EH (cell line): Measurements from ENCODE around the gene LRR1.
A peak's percentile ranks its signal among the peaks of the same experiment; 100 is the strongest.
"Not testable (repeated sequence)": the region's sequence is repeated elsewhere in the genome, so short reads cannot be mapped to it uniquely, and the experiment has no call there.

Experiments
- DNase-seq: peaks from one replicate; pipeline ENCODE4 v3.0.0-alpha.2; 2015; ENCODE audit warnings: low read depth

Gene LRR1

DNA sequence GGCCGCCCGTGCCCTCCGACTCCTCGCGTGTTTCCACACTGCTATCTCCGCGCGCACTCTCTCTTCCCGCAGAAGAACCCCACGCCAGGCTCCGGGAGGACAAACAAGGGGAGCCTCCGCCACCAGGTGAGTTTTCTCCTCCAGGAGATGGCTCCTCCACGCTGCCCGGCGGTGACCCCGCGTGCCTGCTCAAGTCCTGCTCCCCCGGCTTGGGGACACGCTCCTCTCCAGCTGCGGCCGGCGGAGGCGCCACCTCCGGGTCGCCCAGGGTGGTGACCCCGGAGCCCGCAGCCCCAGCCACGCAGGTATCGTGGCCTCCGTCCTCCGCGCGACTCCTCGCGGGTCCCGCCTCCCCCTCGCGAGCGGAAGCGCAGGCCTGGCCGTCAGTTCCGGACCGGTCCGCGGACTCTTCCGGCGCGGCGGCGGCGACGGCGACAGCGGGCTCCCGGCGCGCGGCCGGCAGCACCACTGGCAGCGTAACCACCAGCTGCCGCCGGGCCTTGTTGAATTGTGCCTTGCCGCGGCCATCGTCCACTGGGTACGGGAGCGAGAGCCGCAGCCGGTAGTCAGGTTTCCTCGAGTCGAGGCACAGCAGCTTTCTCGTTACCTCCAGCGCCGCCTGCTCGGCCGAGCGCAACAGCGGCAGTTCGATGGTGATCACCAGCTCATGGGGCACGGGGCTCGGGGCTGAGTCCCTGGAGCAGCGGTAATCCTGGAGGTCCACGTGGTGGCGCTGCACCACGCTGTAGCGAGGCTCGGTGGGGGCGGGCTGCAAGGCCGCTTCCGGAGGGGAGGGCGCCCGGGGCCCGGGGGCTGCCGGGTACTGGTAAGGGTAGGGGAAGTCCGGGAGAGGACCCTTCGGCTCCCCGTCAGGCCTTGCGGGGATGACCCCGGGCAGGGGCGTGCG, 35.2 kb downstream of the LRR1 start:
- DNase-seq: peak; percentile 94

DNA sequence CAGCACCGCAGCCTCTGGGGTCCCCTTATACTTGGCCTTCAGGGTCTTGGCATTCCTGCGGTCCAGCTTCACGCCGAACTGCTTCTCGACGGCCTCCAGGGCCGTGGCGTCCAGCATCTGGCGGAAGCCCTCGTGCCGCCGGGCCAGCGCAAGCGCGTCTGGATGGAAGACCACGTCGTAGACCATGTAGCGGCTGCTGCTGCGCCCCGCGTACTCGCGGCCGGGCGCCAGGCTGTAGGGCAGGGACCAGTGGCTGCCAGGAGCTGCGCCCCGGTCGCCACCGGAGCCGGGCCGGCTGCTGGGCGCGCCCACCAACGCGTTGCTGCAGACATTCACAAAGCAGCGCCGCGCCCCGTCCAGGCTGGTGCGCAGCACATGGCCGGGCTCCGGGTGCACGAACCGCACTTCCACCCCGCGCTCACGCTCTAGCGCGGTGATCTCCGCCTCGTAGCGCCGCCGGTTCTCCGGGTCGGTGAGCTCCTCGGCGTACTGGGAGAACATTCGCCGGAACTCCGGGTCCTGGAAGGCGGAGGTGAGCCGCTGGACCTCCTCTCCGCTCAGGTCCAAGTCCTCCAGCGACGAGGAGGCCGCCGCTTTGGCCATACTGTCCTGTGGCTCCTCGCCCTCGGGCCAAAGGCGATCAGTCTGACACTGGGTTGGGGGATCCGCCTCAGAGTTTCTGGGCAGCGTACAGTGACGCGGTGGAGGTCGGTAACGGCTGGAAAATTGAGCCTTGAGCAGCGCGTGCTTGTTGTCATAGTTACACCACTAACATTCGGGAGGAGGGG, 36.0 kb downstream of the LRR1 start, which contains the start of gene DNAAF2:
TSS of gene DNAAF2 (minus strand) at position 698 of the 788 bp plus-strand sequence. CDS start at position 603, 95 bp downstream.
- peak; percentile 79 for DNase-seq

DNA sequence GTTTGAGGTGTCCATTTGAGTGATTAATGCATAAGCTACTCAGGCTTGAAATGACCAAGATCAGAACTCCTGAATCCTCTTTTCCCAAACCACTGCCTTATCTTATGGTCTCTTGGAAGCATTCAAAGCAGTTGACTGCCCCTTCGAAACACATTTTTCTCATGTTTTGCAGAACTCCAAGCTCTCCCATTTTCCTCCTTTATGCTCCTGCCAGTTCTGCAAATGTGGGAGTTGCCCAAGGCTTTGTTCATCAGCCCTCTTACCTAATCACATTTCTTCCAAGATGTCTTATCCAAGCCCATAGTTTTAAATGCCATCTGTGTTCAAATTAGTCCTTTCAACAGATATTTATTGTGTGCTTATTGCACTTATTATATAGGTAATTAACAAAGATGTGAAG, 38.1 kb downstream of the LRR1 start:
- DNase-seq: no peak

DNA sequence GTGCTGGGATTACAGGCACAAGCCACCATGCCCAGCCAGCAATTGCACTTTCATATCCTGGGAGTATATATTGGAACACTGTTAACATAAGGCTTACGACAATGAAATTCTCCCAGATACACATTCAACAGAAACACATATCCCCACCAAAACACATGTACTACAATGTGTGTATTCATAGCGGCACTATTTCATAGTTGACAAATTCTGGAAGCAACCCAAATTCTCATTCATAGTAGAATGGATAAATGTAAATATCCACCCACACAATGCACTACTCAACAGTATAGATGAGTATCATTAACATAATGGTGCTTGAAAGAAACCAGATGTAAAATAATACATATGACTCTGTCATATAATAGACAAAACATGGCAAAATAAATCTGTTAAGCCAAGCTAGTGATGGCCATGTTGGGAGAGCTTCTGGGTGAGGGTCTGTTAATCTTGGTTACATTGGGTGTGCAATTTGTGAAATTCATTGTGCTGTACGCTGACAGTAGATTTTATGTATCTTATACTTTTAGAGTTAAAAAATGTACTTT, 38.9 kb downstream of the LRR1 start:
- DNase-seq: no peak

DNA sequence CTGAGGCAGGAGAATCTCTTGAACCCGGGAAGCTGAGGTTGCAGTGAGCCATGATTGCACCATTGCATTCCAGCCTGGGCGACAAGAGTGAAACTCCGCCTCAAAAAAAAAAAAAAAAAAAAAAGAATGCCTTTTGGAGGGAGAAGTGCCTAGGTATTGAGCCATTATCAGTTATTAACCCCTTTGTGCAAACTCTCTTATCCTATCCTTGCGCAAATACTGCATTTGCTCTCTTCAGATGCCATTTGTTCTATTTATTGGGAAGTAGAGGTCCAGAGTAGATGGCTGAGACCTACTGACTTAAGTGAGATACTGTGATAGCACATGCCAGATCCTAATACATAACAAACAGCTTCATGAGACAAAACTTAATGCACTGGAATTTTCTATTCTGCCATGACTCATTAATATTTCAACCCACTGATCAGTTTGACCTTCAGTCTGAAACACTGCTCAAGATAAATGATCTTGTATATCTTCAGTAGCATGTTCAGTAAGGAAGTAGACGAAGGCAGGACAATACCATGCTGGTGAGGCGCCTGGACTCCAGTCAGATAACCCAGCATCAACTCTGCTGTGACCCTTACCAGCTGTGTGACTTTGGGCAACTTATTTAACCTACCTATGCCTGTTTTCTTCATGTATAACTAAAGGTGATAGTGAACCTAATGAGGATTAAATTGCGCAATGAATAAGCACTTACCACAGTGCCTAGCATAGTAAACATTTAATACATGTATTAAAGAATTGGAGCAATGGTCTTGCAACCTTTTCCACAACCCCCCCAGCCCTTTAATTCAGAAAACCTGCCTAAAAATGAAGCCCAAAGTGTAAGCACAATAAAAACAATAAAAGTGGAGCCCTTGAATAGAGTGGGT, 42.0 kb downstream of the LRR1 start:
- no peak for DNase-seq

DNA sequence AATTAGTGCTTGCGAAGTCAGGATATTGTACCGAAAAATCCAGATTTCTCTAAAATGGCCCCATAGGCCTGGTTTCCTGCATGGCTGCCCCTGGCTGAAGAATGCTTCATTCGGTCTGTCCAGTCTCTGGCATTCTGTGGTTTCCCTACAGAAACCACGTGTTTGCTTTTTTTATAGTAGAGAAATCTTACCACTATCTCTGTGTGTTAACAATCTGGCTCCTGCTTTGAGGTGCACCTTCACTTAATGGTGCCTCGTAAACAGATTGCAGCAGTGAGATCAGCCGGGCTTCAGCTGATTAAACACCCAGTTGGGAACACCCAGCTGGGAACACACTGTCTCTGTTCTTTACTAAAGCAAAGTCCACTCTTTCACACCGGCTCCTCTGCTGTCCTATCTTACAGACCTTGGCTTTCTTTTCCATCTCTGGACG, 43.0 kb downstream of the LRR1 start:
- DNase-seq: peak; percentile 60

DNA sequence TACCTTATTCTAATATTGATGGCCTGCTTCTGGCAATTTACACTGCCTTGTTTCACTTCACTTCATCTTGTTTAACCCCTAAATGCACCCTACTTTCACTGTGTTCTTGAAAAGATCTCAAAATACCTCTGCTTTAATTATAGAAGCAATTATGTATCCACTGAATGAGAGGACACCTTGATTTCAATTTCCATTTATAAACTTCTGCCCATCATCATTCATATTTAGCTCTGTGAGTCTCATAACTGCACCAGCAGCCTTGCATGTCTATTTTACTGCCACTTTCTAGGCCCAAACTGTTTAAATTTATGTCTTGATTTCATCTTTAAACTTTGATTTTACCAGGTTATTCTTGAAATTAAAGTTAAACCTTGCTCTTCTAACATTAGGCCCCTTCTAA, 43.4 kb downstream of the LRR1 start:
- no peak for DNase-seq

DNA sequence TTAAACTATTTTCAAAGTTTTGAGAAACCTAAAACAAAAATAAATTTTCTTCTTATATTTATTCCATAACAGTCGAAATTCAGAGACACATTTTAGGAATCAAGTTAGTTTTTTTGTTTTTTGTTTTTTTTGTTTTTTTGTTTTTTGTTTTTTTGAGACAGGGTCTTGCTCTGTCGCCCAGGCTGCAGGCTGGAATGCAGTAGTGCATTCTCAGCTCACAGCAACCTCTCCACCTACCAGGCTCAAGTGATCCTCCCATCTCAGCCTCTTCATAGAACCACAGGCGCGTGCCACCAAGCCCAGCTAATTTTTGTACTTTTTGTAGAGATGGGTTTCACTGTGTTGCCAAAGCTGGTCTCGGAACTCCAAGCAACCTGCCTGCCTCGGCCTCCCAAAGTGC, 54.8 kb downstream of the LRR1 start:
- DNase-seq: no peak

DNA sequence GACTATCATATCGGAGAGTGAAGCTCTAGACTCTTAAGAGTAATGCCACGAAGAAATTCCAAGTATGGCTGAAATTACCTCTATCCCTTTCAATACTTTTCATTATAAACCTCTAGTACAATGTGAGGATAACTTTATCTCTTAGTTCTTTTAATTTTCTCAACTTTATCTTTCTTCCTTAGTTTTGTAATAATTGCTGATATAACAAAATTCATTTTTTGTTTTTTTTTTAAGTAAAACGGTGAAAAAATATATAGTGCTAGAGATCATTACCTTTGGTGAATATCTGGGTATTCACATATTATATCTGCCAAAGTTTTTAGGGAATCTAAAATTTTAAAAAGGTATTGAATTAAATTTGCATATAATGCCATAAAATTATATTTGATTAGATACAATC, 55.8 kb downstream of the LRR1 start:
- DNase-seq: no peak

DNA sequence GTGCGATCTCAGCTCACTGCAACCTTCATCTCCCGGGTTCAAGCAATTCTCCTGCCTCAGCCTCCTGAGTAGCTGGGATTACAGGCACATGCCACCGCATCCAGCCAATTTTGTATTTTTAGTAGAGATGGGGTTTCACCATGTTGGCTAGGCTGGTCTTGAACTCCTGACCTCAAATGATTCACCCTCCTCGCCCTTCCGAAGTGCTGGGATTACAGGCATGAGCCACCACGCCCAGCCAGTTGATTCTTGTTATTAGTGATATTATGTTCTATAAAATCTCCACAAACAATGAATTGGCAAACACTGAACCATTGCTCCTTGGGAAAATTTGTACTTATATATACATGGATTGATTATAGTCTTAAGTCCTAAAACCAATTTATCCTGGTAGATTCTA, 58.8 kb downstream of the LRR1 start:
- DNase-seq: not testable (repeated sequence)

DNA sequence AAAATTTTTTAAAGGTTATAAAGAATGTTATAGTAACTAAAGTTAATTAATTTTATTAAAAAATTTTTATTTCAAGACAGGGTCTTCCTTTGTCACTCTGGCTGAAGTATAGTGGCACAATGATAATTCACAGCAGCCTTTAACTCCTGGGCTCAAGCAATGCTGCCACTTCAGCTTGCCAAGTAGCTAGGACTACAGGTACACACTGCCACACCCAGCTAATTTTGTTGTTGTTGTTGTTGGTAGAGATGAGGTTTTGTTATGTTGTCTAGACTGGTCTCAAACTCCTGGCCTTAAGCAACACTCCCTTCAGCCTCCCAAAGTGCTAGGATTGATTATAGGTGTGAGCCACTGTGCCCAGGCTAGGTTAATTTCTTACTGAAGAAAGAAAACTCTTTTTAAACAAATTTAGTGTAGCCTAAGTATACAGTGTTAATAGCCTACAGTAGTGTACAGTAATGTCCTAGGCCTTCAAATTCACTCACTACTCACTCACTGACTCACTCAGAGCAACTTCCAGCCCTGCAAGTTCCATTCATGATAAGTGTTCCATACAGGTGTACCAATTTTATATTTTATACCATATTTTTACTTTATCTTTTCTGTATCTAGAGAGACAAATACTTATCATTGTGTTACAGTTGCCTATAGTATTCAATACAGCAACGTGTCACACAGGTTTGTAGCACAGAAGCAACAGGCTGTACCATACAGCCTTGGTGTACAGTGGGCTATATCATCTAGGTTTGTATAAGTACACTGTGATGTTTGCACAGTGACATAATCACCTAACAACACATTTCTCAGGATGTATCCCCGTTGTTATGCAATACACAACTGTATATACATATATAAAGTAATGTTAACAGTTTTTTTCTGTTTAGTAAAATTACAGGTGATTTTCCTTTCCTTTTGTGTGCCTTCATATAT, 61.1 kb downstream of the LRR1 start:
- DNase-seq: no peak
